Measurements from ENCODE around the gene HYPK.

- TF ChIP-seq EZH2 (IDR thresholded peaks at IDR 0.05; ENCODE audit: borderline replicate concordance, low read depth, low read length, severe bottlenecking) (no peak), CTCF (IDR thresholded peaks at IDR 0.05; ENCODE audit: borderline replicate concordance, extremely low read depth, low read length, poor library complexity, severe bottlenecking) (no peak)
Measured at GRCh38 chr15:43776101-43776717, 24.2 kb upstream of the HYPK start.
